Activated T-cell treated with anti-CD3 and anti-CD28 coated beads for 24 hours (primary cell): ENCODE data around the gene HIPK1.
A peak's percentile ranks its signal among the peaks of the same experiment; 100 is the strongest.
"Not testable (repeated sequence)": the region's sequence is repeated elsewhere in the genome, so short reads cannot be mapped to it uniquely, and the experiment has no call there.

Source experiments
- DNase-seq: peaks from one replicate; pipeline ENCODE4 v3.0.0-alpha.2; 2020; ENCODE audit warnings: low read depth

The HIPK1 gene

DNA sequence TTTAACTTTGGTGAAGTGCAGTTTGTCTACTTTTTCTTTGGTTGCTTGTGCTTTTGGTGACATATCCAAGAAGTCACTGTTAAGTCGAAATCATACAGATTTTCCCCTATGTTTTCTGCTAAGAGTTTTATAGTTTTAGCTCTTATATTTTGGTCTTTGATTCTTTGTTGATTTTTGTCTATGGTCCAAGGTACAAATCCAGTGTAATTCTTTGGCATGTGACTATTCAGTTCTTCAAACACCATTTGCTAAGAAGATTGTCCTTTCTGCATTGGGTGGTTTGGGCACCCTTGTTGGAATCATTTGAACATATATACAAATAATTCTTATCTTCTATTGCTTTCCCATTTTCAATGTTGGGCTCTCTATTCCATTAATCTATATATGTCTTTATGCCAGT, 16.2 kb downstream of the HIPK1 start:
- DNase-seq = no peak

- DNase-seq = no peak
Measured at GRCh38 chr1:113946112-113946511, 17.0 kb downstream of the HIPK1 start.

DNA sequence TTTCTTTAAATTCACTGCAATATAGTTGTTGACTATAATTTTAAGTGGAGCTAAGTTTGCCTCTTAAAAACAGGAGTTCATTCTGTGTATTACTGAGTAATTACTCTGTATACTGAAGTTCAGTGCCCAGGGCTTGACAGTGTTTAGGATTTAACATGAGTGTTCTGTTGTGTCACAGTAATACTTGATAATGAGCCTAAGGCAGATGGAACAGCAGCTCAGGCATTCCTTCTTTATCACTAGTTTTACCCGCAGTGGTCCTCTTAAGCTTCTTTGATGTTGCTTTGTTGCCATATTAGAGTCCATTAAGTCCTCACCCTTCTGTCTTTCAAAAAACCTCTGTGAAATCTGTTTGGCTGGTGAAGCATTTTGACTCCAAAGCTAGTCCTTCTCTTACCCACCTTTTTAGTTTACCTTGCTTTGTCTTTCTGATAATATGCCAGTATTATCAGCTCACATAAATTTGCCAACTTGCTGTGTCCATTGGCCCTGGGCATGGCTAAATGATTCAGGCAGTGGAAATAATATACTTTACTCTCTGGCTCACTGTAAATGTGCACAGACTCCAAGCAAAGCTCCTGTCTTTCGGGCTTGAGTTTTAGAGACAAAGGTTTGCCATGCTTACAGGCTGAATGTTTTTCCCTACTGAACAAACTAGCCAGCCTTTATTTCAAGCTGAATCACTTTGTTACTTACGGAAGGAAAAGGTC, 17.7 kb downstream of the HIPK1 start:
- DNase-seq = no peak

DNA sequence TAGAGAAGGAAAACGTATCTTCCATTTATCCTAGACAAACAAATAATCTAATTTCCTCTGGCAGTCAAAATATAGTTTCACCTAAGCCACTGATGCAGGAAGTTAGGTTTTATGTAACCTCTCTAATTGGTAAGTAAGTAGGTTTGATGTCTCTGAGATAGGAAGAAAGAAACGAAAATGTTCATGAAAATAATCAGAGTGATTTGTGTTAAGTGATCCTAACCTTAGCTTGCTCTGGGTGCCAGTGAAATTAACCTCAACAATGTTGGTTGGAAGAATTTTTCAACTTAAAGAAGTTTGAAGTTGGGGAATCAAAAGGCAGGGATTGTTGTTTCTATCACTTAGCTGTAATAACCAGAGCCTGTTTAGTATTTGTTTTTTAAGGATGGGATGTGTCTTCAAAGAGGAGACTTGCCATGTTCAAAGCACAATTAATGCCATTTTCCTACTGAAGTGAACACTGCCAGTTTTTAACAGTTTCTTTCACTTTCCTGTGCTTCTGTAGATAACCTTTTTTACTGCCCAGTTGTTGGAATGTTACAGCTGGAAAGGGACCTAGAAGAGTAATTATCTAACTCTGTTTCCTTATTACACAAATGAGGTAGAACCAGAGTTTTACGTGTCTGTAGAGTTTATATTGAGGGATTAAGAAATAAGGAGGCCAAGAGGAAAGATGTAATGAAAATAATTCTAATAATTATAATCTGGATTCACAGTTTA, 18.4 kb downstream of the HIPK1 start:
- no peak for DNase-seq

GRCh38 chr1:113948151-113948550, 19.0 kb downstream of the HIPK1 start:
- DNase-seq = not testable (repeated sequence)

GRCh38 chr1:113949007-113949406, 19.9 kb downstream of the HIPK1 start:
- no peak for DNase-seq

- DNase-seq = no peak
Measured at GRCh38 chr1:113950908-113951307, 21.8 kb downstream of the HIPK1 start.

DNA sequence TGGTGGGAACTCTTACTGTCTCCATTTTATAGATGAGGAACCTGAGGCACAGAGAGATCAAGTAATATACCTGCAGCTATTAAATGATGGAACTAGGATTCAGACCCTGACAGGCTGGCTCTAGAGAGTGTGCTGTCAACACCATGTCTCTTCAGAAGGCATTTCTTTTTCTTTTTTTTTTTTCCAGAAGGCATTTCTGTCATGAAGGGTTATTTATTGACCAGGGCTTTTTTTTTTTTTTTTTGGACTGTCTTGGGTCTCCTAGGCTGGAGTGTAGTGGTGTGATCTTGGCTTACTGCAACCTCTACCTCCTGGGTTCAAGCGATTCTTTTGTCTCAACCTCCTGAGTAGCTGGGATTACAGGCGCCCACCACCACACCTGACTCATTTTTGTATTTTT, 22.6 kb downstream of the HIPK1 start:
- no peak for DNase-seq

- no peak for DNase-seq
Measured at GRCh38 chr1:113957984-113958383, 28.9 kb downstream of the HIPK1 start.

- DNase-seq = no peak
Measured at GRCh38 chr1:113958691-113959090, 29.6 kb downstream of the HIPK1 start.

DNA sequence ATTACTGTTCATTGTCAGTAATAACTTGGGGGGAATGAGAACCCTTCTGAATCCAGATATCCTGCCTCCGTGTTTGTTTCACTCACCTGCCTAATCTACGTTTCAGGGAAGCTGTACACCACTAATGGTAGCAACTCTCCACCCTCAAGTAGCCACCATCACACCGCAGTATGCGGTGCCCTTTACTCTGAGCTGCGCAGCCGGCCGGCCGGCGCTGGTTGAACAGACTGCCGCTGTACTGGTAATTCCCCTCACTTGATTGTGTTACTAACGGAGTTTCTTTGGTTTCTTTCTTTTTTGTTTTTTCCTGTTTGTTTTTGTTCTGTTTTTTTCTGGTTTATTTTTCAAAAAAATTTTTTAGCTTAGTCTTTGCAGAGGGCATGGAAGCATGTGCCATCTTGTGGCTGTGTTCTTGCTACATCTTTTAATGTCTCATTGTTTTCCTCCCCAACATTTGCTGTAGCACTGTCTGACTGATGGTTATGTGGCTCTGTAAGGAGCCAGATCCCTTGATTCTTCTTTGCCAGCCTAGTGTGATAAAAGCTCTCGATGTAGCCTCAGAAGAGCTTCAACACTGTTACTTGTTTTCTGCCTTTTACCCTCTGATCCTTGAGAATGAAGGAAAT, 34.3 kb downstream of the HIPK1 start:
- no peak for DNase-seq

DNA sequence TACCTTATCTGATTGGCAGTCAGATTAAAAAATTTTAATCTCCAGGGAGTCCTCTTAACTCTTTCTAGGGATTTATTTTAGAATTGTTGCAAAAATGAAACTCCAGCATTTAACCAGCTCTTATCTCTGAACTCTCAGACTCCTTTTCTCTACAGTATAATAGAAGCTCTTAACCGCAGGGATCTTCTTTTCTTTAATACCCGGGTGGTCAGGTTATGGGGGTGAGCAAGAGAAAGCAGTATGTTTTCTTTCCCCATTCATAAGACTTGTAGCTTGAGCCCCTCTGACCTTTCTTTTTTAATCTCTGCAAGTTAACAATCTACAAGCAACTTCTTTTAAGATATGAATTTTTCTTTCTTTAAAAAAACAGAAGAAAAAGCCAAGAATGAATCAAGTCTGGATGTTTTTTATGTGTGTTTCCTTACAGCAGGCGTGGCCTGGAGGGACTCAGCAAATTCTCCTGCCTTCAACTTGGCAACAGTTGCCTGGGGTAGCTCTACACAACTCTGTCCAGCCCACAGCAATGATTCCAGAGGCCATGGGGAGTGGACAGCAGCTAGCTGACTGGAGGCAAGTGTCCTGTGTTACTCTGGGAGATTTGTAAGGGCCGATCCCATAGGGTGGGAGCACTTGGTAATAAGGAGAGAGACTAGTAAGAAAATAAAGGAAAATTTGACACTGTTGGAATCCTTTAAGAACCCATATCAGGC, 36.7 kb downstream of the HIPK1 start:
- DNase-seq = no peak

DNA sequence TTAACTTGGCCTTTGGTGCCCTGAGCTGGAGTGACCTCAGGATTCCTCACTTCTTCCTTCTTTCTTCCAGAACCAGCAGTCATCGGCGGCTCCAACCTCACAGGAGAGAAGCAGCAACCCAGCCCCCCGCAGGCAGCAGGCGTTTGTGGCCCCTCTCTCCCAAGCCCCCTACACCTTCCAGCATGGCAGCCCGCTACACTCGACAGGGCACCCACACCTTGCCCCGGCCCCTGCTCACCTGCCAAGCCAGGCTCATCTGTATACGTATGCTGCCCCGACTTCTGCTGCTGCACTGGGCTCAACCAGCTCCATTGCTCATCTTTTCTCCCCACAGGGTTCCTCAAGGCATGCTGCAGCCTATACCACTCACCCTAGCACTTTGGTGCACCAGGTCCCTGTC, 43.8 kb downstream of the HIPK1 start:
- no peak for DNase-seq

GRCh38 chr1:113975211-113975895, 46.2 kb downstream of the HIPK1 start:
- DNase-seq = no peak

DNA sequence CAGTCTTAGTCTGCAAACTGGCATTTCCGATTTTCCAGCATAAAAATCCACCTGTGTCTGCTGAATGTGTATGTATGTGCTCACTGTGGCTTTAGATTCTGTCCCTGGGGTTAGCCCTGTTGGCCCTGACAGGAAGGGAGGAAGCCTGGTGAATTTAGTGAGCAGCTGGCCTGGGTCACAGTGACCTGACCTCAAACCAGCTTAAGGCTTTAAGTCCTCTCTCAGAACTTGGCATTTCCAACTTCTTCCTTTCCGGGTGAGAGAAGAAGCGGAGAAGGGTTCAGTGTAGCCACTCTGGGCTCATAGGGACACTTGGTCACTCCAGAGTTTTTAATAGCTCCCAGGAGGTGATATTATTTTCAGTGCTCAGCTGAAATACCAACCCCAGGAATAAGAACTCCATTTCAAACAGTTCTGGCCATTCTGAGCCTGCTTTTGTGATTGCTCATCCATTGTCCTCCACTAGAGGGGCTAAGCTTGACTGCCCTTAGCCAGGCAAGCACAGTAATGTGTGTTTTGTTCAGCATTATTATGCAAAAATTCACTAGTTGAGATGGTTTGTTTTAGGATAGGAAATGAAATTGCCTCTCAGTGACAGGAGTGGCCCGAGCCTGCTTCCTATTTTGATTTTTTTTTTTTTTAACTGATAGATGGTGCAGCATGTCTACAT, 47.6 kb downstream of the HIPK1 start:
- DNase-seq = no peak

DNA sequence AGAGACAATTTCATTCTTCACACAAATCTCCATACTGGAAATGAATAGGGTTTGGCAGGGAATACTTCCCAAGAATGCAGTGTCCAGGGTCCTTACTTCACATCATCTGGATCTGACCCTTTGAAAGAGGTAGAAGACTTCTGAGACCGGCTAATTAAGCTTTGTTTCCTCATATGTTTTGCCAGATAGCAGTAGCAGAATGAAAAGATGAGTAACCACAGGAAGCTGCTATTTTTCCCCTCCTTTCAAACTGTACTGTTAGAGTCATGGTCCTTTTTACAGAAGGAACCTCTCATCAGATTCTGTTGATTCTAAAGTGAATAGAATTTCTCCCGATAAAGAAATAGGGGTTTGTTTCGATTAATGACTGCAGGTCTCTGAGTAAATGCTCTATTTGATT, 48.8 kb downstream of the HIPK1 start:
- no peak for DNase-seq

DNA sequence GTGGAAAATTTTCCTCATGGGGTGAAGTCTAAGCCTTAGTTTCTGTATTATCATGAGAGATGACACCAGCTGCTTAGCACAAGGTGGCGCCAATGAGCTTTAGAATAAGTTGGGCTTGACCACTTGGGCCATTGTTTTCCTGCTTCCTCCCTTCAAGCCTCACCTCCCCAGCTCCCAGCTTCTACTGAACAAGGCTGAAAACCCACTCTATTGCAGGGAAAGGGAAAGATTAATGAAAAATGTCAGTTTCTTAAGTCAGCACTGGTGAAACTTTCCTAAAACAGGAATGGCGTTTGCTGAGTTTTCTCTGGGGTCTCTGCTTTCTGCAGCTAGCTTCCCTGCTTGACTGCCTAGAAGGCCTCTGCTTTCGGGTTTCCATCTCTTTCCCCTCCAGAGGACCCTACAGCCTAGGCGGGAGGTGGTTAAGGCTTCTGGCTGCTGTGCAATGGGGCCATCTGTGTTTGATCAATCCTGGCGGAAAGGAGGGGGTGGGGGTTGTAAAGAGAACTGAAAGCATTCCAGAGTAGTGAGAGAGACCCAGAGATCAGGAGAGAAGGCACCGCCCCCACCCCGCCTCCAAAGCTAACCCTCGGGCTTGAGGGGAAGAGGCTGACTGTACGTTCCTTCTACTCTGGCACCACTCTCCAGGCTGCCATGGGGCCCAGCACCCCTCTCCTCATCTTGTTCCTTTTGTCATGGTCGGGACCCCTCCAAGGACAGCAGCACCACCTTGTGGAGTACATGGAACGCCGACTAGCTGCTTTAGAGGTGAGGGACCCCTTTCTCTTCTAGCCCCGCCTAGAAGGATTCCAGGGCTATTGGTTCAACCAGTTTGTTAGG, 50.0 kb downstream of the HIPK1 start, which contains the start of gene OLFML3:
Gene OLFML3, plus strand, starts transcription at position 612 of the 840 bp plus-strand sequence. Its CDS starts 43 bp downstream, at position 655.
- DNase-seq = peak; percentile 33

GRCh38 chr1:113980110-113980509, 51.0 kb downstream of the HIPK1 start:
- DNase-seq = no peak

DNA sequence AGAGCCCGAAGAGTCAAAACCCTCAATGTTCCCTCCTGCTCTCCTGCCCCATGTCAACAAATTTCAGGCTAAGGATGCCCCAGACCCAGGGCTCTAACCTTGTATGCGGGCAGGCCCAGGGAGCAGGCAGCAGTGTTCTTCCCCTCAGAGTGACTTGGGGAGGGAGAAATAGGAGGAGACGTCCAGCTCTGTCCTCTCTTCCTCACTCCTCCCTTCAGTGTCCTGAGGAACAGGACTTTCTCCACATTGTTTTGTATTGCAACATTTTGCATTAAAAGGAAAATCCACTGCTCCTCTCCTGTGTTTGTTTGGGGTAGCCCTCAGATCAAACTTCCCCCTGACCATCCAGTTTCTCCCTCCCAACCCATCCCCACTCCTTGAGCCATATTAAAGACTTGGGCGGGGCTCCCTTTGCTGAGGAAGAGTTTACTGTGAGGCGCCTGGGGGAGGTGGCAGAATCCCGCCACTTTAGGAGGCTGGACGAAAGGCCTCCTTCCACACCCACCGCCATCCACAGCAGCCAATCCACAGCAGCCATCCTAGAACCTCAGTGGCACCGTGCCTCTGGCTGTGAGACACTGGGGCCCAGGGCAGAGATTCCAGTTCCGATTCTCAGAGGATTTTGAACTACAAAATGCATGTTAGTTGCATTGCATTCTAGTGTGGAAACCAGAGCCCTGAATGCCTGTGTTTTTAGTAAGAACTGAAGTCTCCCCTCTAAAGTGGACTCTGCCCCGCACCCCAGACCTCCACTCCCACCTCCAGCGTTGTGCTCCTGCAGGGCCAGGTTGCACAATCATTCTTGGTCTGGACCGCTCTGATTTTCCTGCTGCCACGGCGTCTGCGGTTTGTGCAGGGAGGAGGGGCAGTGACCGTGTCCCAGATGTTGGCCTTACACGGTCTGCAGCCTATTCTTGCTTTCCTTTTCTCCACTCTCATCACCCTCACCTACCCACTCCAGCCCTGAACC, 53.1 kb downstream of the HIPK1 start:
- DNase-seq = no peak
